ENCODE data around the gene NRG3.

The NRG3 gene

GRCh38 chr10:82400841-82401240 lies 525.8 kb downstream of the NRG3 start:
- TF ChIP-seq, protein P1, sequence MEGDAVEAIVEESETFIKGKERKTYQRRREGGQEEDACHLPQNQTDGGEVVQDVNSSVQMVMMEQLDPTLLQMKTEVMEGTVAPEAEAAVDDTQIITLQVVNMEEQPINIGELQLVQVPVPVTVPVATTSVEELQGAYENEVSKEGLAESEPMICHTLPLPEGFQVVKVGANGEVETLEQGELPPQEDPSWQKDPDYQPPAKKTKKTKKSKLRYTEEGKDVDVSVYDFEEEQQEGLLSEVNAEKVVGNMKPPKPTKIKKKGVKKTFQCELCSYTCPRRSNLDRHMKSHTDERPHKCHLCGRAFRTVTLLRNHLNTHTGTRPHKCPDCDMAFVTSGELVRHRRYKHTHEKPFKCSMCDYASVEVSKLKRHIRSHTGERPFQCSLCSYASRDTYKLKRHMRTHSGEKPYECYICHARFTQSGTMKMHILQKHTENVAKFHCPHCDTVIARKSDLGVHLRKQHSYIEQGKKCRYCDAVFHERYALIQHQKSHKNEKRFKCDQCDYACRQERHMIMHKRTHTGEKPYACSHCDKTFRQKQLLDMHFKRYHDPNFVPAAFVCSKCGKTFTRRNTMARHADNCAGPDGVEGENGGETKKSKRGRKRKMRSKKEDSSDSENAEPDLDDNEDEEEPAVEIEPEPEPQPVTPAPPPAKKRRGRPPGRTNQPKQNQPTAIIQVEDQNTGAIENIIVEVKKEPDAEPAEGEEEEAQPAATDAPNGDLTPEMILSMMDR (IDR thresholded peaks at IDR 0.05; ENCODE audit: low read length, missing control alignments): no peak
- no peak overlapping the region for H3K4me3 ChIP-seq (replicated peaks; ENCODE audit: low read depth, low read length)
- no peak for DNase-seq (ENCODE audit: low read depth)

DNA sequence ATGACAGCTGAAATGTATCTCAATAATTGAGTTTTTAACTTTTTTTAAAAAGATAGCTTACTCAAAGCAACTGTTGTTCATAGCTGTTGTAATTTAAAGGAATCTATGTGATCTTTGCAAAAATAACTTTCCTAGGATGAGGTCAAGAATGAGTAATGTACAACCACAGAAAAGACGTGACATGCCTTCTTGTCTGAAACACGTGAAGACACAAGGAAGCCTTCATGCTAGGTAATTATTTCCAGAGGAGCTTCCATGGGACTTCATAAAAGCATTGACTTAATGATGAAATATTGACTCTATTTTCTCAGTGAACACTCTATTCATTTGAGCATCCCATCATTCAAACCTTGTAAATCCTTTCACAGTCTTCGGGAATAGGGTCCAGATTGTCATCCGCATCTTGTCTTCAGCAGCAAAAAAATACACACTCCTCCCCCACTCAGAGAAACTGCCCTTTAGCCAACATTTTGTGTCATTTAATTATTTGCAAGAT lies 528.0 kb downstream of the NRG3 start:
- no peak overlapping the region for H3K4me3 ChIP-seq (replicated peaks; ENCODE audit: low read depth, low read length)
- TF ChIP-seq, protein P1 (IDR thresholded peaks at IDR 0.05; ENCODE audit: low read length, missing control alignments): no peak
- DNase-seq (ENCODE audit: low read depth): no peak

DNA sequence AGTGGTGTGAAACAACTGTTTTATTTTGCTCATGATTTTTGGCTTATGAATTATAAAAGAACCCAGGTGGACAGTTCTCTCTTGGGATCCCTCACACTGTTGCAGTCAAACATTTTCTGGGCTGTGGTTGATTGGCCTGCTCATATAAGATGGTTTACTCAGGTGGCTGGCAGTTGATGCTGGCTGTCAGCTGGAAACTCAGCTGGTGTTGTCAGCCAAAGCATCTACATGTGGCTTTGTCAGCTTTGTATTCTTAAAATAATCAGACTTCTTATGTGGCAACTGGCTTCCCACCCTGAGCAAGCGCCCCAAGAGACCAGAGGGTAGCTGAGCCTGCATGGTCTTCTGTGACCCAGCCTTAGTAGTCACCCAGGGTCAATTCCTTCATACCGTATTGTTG lies 534.7 kb downstream of the NRG3 start:
- TF ChIP-seq, protein P1 (IDR thresholded peaks at IDR 0.05; ENCODE audit: low read length, missing control alignments): no peak
- H3K4me3 ChIP-seq (replicated peaks; ENCODE audit: low read depth, low read length): no peak overlapping the region
- no peak for DNase-seq (ENCODE audit: low read depth)

DNA sequence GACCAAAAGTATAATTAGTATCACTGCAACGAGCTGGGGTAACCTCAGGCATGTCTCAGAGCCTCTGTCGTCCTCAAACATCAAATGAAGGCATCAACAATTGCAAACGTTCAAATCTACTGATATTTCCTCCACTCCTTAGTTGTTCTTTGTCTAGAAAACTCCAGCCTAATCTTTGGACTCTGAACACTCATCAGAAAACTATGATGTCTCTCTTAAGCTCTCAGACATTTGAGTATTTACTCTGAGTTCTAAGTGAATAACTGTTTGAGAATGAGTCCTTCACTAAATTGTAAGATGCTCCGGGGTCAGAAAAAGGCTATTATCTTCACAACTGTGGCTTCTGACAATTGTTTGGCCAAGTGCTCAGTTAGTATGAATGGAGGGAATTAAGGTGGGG lies 536.4 kb downstream of the NRG3 start:
- TF ChIP-seq, protein P1 (IDR thresholded peaks at IDR 0.05; ENCODE audit: low read length, missing control alignments): no peak
- DNase-seq (ENCODE audit: low read depth): peak; percentile 4
- no peak overlapping the region for H3K4me3 ChIP-seq (replicated peaks; ENCODE audit: low read depth, low read length)

- no peak overlapping the region for H3K4me3 ChIP-seq (replicated peaks; ENCODE audit: low read depth, low read length)
- no peak for DNase-seq (ENCODE audit: low read depth)
- TF ChIP-seq, protein P1 (IDR thresholded peaks at IDR 0.05; ENCODE audit: low read length, missing control alignments): no peak
Observed at GRCh38 chr10:82420001-82420400, 545.0 kb downstream of the NRG3 start.

DNA sequence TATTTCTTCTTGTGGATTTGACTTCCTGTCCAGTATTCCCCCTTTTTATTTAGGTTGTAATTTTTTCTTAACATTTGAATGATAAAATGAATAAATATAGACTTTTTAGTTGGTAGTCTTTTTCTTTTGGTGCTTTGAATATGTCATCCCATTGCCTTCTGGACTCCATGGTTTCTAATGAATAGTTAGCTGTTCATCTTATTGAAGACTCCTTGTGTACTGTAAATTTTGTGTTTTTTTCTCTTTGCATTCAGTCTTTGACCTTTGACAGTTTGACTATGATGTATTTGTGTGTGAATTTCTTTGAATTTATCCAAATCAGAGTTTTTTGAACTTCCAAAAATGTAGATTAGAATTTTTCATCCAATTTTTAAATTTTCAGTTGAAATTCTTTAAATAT lies 554.3 kb downstream of the NRG3 start:
- TF ChIP-seq, protein P1 (IDR thresholded peaks at IDR 0.05; ENCODE audit: low read length, missing control alignments): no peak
- DNase-seq (ENCODE audit: low read depth): no peak
- no peak overlapping the region for H3K4me3 ChIP-seq (replicated peaks; ENCODE audit: low read depth, low read length)

- H3K4me3 ChIP-seq (replicated peaks; ENCODE audit: low read depth, low read length): no peak overlapping the region
- no peak for DNase-seq (ENCODE audit: low read depth)
- TF ChIP-seq, protein P1 (IDR thresholded peaks at IDR 0.05; ENCODE audit: low read length, missing control alignments): no peak
Observed at GRCh38 chr10:82438277-82438676, 563.3 kb downstream of the NRG3 start.

Measured in fibroblast of pulmonary artery (primary cell).